ENCODE results near the gene SHTN1. TPM values are rescaled to one million over a fixed set of nuclear protein-coding genes. Genes with fewer than 3 reads are reported as not detected.

The SHTN1 gene
- total RNA-seq, 1 donor from 2014 or later = 18.2 TPM

DNA sequence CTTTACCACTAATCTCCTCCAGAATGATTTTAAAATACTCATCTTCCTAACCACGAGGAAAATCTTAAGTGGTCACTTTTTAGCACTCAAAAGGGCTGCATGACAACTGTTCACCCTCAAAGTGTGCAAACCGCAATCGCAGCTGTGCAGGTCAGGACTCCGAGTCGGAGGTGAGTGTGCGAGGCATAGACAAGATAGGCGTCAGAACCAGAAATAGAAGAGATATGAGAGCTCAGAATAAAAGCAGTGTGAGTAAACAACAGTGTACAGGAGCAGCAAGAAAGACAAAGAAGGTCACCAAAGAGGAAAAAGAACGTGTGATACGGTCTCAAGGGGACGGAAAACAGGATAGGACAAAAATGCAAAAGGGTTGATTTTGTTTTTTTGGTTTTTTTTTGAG, 173.2 kb downstream of the SHTN1 start:
- Mint-ChIP-seq H3K27me3 (peaks cover 16% of the 10 kb centered on the region), H3K36me3 (peaks cover 24% of the 10 kb centered on the region), H3K4me3 (no peak overlapping the region), H3K27ac (no peak overlapping the region), H3K9me3 (no peaks in the 10 kb centered on the region), H3K4me1 (ENCODE audit: unreplicated experiment) (peaks cover 7% of the 10 kb centered on the region)
- TF ChIP-seq, protein P1, sequence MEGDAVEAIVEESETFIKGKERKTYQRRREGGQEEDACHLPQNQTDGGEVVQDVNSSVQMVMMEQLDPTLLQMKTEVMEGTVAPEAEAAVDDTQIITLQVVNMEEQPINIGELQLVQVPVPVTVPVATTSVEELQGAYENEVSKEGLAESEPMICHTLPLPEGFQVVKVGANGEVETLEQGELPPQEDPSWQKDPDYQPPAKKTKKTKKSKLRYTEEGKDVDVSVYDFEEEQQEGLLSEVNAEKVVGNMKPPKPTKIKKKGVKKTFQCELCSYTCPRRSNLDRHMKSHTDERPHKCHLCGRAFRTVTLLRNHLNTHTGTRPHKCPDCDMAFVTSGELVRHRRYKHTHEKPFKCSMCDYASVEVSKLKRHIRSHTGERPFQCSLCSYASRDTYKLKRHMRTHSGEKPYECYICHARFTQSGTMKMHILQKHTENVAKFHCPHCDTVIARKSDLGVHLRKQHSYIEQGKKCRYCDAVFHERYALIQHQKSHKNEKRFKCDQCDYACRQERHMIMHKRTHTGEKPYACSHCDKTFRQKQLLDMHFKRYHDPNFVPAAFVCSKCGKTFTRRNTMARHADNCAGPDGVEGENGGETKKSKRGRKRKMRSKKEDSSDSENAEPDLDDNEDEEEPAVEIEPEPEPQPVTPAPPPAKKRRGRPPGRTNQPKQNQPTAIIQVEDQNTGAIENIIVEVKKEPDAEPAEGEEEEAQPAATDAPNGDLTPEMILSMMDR (conservative IDR thresholded peaks at IDR 0.05) = no peak
- no peak for DNase-seq (ENCODE audit: extremely low spot score, unreplicated experiment)

Other genes with a start within 250 kb of the SHTN1 start
- gene ENO4, start 155.7 kb downstream of the SHTN1 start, total RNA-seq (ENCODE audit: low replicate concordance) = 1.4 and 4.4 TPM in 2 replicates
- 0.58 TPM in 1 of 2 replicates, not detected in the other for gene VAX1, start 133.1 kb upstream of the SHTN1 start, total RNA-seq (ENCODE audit: low replicate concordance)
- gene KCNK18, start 192.3 kb upstream of the SHTN1 start, total RNA-seq (ENCODE audit: low replicate concordance) = not detected in 2 replicates
- gene SLC18A2, start 235.9 kb upstream of the SHTN1 start, total RNA-seq (ENCODE audit: low replicate concordance) = 1.8 and 2.7 TPM in 2 replicates